HFFc6 (cell line): ENCODE results near the gene SAMD5. TPM values are rescaled to one million over a fixed set of nuclear protein-coding genes. Genes with fewer than 3 reads are reported as not detected.

Source experiments
- DNase-seq: peaks from one replicate; pipeline ENCODE4 v3.0.0-alpha.2; 2018
- H3K27ac Mint-ChIP-seq: 2 replicates; pipeline ENCODE4 v1.8.0; 2020; ENCODE audit warnings: mild to moderate bottlenecking, mixed read lengths
- H3K27me3 Mint-ChIP-seq: 2 replicates; pipeline ENCODE4 v1.8.0; 2021; ENCODE audit warnings: mild to moderate bottlenecking, moderate library complexity, mixed read lengths; ENCODE audit not compliant: insufficient read depth
- H3K36me3 Mint-ChIP-seq: 2 replicates; pipeline ENCODE4 v1.8.0; 2021; ENCODE audit warnings: low read depth, mixed read lengths
- H3K4me1 Mint-ChIP-seq: 2 replicates; pipeline ENCODE4 v1.8.0; 2020; ENCODE audit warnings: low read depth, mixed read lengths
- H3K4me3 Mint-ChIP-seq: 2 replicates; pipeline ENCODE4 v1.8.0; 2020; ENCODE audit warnings: mild to moderate bottlenecking, moderate library complexity, mixed read lengths
- H3K9me3 Mint-ChIP-seq: 2 replicates; pipeline ENCODE4 v1.8.0; 2020; ENCODE audit warnings: mild to moderate bottlenecking, mixed read lengths
- CTCF ChIP-seq: fragments of 200-600 bp; sonication (generic); IDR thresholded peaks from 2 replicates; pipeline ENCODE4 v1.5.0; 2021; ENCODE audit warnings: antibody characterized with exemption, mild to moderate bottlenecking
- total RNA-seq, 6 experiments: library from RNA; stranded (reverse); fragmentation: NEBNext Ultra II Directional; extraction: Animal tissue kit (Norgen Biotek cat#: 25700); gene quantifications; 2 replicates in 1 of 6; 3 replicates in 5 of 6; pipeline ENCODE4 v1.2.3, GENCODE V29; 2021

SAMD5 gene
- total RNA-seq, 6 experiments from 2014 or later = not detected

GRCh38 chr6:147578159-147578558 lies 69.7 kb downstream of the SAMD5 start:
- no peak for DNase-seq
- H3K9me3 Mint-ChIP-seq = peaks cover 27% of the 10 kb centered on the region
- no peak overlapping the region for H3K4me3 Mint-ChIP-seq
- no peak for TF ChIP-seq CTCF
- no peak overlapping the region for H3K27ac Mint-ChIP-seq
- H3K27me3 Mint-ChIP-seq = peaks cover 4% of the 10 kb centered on the region; the same call in 1 of the 2 replicates
- H3K36me3 Mint-ChIP-seq = peaks cover 5% of the 10 kb centered on the region; the same call in 1 of the 2 replicates
- H3K4me1 Mint-ChIP-seq = no peaks in the 10 kb centered on the region

DNA sequence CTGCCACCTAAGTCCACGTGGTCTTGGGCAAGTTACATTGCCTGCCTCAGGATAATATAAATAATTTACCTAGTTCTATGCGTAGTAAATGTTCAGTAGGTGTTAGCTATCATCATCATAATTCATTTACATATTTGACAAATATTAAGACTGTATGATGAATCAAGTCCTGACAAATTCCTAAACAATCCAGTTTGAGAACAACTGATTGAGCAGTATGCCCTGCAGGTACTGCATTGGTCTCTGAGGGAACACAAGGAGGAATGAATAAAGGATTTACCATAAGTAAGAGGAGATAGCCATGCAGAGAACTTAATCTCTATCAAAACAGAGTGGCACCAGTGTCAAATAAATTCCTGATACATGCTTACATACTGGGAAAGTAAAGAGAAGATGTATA lies 70.4 kb downstream of the SAMD5 start:
- Mint-ChIP-seq H3K36me3 (peaks cover 5% of the 10 kb centered on the region; the same call in 1 of the 2 replicates), H3K27me3 (peaks cover 4% of the 10 kb centered on the region; the same call in 1 of the 2 replicates), H3K4me3 (no peak overlapping the region), H3K27ac (no peak overlapping the region), H3K4me1 (no peaks in the 10 kb centered on the region), H3K9me3 (peaks cover 21% of the 10 kb centered on the region)
- DNase-seq = no peak
- TF ChIP-seq CTCF = no peak

DNA sequence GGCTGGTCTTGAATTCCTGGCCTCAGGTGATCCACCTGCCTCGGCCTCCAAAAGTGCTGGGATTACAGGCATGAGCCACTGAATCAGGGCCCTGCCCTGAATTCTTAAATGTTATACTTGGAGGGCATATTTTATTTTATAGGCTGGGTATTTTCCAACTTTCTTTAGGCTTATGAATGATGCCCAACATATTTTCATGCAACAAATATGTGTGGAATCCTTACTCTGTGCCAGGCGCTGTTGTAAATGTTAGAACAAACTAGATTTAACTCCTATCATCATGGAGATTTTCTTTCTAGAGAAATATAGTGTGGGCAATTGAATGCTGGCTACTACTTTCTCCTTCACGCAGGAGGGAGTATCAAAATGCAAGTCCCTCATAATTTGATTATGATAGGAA lies 71.2 kb downstream of the SAMD5 start:
- Mint-ChIP-seq H3K4me3 (no peak overlapping the region), H3K27ac (no peak overlapping the region), H3K4me1 (no peaks in the 10 kb centered on the region), H3K36me3 (peaks cover 5% of the 10 kb centered on the region; the same call in 1 of the 2 replicates), H3K9me3 (peaks cover 17% of the 10 kb centered on the region), H3K27me3 (peaks cover 4% of the 10 kb centered on the region; the same call in 1 of the 2 replicates)
- TF ChIP-seq CTCF = no peak
- no peak for DNase-seq

- no peak for TF ChIP-seq CTCF
- Mint-ChIP-seq H3K36me3 (peaks cover 5% of the 10 kb centered on the region; the same call in 1 of the 2 replicates), H3K4me3 (no peak overlapping the region), H3K4me1 (no peaks in the 10 kb centered on the region), H3K9me3 (peaks cover 22% of the 10 kb centered on the region), H3K27ac (no peak overlapping the region), H3K27me3 (peaks cover 4% of the 10 kb centered on the region; the same call in 1 of the 2 replicates)
- no peak for DNase-seq
These were observed 74.5 kb downstream of the SAMD5 start for GRCh38 chr6:147582991-147583390.

- no peaks in the 10 kb centered on the region for H3K4me1 Mint-ChIP-seq
- DNase-seq = no peak
- H3K36me3 Mint-ChIP-seq = peaks cover 5% of the 10 kb centered on the region; the same call in 1 of the 2 replicates
- no peak overlapping the region for H3K27ac Mint-ChIP-seq
- H3K4me3 Mint-ChIP-seq = no peak overlapping the region
- H3K27me3 Mint-ChIP-seq = peaks cover 4% of the 10 kb centered on the region; the same call in 1 of the 2 replicates
- no peak for TF ChIP-seq CTCF
- peaks cover 16% of the 10 kb centered on the region for H3K9me3 Mint-ChIP-seq
These were observed 76.8 kb downstream of the SAMD5 start for GRCh38 chr6:147585256-147585655.
